Neutrophil (primary cell): Measurements from ENCODE around the gene XPO5.
"Not testable (repeated sequence)": the region's sequence is repeated elsewhere in the genome, so short reads cannot be mapped to it uniquely, and the experiment has no call there.

Experiments used
- H3K27ac ChIP-seq: fragments of 200-600 bp; sonication (generic); 2 replicates; pipeline ENCODE4 v1.5.1; 2016; ENCODE audit warnings: mild to moderate bottlenecking, moderate library complexity
- H3K27me3 ChIP-seq: fragments of 200-600 bp; sonication (generic); 2 replicates; pipeline ENCODE4 v1.6.0; 2016; ENCODE audit warnings: mild to moderate bottlenecking
- H3K36me3 ChIP-seq: fragments of 200-600 bp; sonication (generic); 2 replicates; pipeline ENCODE4 v1.5.1; 2017
- H3K4me1 ChIP-seq, 2 experiments: fragments of 200-600 bp in 1 of 2; sonication (generic) in 1 of 2; 1 replicate in 1 of 2; 2 replicates in 1 of 2; pipeline versions ENCODE4 v1.5.1 to v1.6.1; 2013 to 2016; ENCODE audit warnings: low read depth in 1 of 2, low read length in 1 of 2, mild to moderate bottlenecking in 1 of 2, moderate library complexity in 1 of 2; ENCODE audit not compliant: control insufficient read depth in 1 of 2, insufficient read depth in 1 of 2
- H3K4me3 ChIP-seq, 2 experiments: fragments of 200-600 bp in 1 of 2; sonication (generic) in 1 of 2; 1 replicate in 1 of 2; 2 replicates in 1 of 2; pipeline ENCODE4 v1.5.1; 2013 to 2016; ENCODE audit warnings: low read depth in 1 of 2, low read length in 1 of 2, mild to moderate bottlenecking in 1 of 2, moderate library complexity in 1 of 2
- H3K9me3 ChIP-seq: fragments of 200-600 bp; sonication (generic); 2 replicates; pipeline ENCODE4 v1.5.1; 2016
- CTCF ChIP-seq: fragments of 200-600 bp; sonication (generic); IDR thresholded peaks from 2 replicates; pipeline ENCODE4 v1.5.1; 2016; ENCODE audit warnings: antibody characterized with exemption

XPO5 gene

GRCh38 chr6:43559328-43559727, 16.5 kb downstream of the XPO5 start:
- no peaks in the 10 kb centered on the region for H3K9me3 ChIP-seq
- TF ChIP-seq CTCF: no peak
- peaks cover 72% of the 10 kb centered on the region for H3K36me3 ChIP-seq
- H3K27ac ChIP-seq: no peak overlapping the region
- no peaks in the 10 kb centered on the region for H3K4me1 ChIP-seq
- no peak overlapping the region for H3K4me3 ChIP-seq
- no peaks in the 10 kb centered on the region for H3K27me3 ChIP-seq

- H3K4me1 ChIP-seq, H3K27me3 ChIP-seq, H3K27ac ChIP-seq, H3K9me3 ChIP-seq, H3K4me3 ChIP-seq: not testable (repeated sequence)
- H3K36me3 ChIP-seq: peaks cover 73% of the 10 kb centered on the region
Measured at GRCh38 chr6:43557620-43558019, 18.2 kb downstream of the XPO5 start.

GRCh38 chr6:43547222-43547621, 28.6 kb downstream of the XPO5 start:
- no peak overlapping the region for H3K4me3 ChIP-seq
- H3K4me1 ChIP-seq: no peaks in the 10 kb centered on the region
- no peaks in the 10 kb centered on the region for H3K27me3 ChIP-seq
- H3K36me3 ChIP-seq: peaks cover 72% of the 10 kb centered on the region
- H3K9me3 ChIP-seq: no peaks in the 10 kb centered on the region
- H3K27ac ChIP-seq: no peak overlapping the region
- no peak for TF ChIP-seq CTCF

GRCh38 chr6:43544461-43544860, 31.4 kb downstream of the XPO5 start:
- no peak overlapping the region for H3K4me3 ChIP-seq
- TF ChIP-seq CTCF: no peak
- no peaks in the 10 kb centered on the region for H3K27me3 ChIP-seq
- no peaks in the 10 kb centered on the region for H3K4me1 ChIP-seq
- no peak overlapping the region for H3K27ac ChIP-seq
- no peaks in the 10 kb centered on the region for H3K9me3 ChIP-seq
- H3K36me3 ChIP-seq: peaks cover 49% of the 10 kb centered on the region

- Histone ChIP-seq H3K4me3 (no peak overlapping the region), H3K27me3 (no peaks in the 10 kb centered on the region), H3K9me3 (no peaks in the 10 kb centered on the region), H3K27ac (no peak overlapping the region), H3K36me3 (peaks cover 37% of the 10 kb centered on the region), H3K4me1 (no peaks in the 10 kb centered on the region)
- TF ChIP-seq CTCF: no peak
Measured at GRCh38 chr6:43541774-43542471, 33.9 kb downstream of the XPO5 start.

GRCh38 chr6:43540507-43540906, 35.3 kb downstream of the XPO5 start:
- H3K4me1 ChIP-seq: no peaks in the 10 kb centered on the region
- no peak for TF ChIP-seq CTCF
- H3K36me3 ChIP-seq: peaks cover 29% of the 10 kb centered on the region
- H3K27me3 ChIP-seq: no peaks in the 10 kb centered on the region
- H3K27ac ChIP-seq: no peak overlapping the region
- H3K4me3 ChIP-seq: no peak overlapping the region
- H3K9me3 ChIP-seq: no peaks in the 10 kb centered on the region

- not testable (repeated sequence) for H3K27me3 ChIP-seq, H3K4me3 ChIP-seq, H3K4me1 ChIP-seq, H3K27ac ChIP-seq, H3K9me3 ChIP-seq
- peaks cover 22% of the 10 kb centered on the region for H3K36me3 ChIP-seq
Measured at GRCh38 chr6:43539409-43539808, 36.4 kb downstream of the XPO5 start.

GRCh38 chr6:43538986-43539385, 36.9 kb downstream of the XPO5 start:
- not testable (repeated sequence) for H3K27ac ChIP-seq, H3K27me3 ChIP-seq, H3K9me3 ChIP-seq, H3K4me3 ChIP-seq, H3K4me1 ChIP-seq
- H3K36me3 ChIP-seq: peaks cover 22% of the 10 kb centered on the region
